ENCODE results near the gene TXNRD3.

Gene TXNRD3

DNA sequence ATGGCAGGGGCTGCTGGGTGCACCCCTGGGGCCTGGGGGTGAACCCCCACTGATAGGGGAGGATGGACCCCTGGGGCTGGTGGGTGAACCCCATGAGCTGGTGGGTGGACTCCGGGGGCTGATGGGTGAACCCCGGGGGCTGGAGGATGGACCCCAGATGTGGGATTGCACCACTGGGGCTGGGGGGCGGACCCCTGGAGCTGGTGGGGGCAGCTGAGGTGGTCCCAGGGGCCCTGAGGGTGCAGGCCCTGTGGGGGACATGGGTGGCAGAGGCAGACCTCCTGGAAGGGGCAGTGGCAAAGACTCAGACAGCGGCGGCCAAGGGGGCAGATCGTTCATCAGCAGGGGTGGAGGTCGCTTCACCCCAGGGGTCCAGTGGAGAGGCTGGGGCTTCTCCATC is 17.4 kb upstream of the TXNRD3 start:
- no peak overlapping the region for H3K4me3 ChIP-seq (ENCODE audit: low read depth, low read length)
- TF ChIP-seq, protein P1, sequence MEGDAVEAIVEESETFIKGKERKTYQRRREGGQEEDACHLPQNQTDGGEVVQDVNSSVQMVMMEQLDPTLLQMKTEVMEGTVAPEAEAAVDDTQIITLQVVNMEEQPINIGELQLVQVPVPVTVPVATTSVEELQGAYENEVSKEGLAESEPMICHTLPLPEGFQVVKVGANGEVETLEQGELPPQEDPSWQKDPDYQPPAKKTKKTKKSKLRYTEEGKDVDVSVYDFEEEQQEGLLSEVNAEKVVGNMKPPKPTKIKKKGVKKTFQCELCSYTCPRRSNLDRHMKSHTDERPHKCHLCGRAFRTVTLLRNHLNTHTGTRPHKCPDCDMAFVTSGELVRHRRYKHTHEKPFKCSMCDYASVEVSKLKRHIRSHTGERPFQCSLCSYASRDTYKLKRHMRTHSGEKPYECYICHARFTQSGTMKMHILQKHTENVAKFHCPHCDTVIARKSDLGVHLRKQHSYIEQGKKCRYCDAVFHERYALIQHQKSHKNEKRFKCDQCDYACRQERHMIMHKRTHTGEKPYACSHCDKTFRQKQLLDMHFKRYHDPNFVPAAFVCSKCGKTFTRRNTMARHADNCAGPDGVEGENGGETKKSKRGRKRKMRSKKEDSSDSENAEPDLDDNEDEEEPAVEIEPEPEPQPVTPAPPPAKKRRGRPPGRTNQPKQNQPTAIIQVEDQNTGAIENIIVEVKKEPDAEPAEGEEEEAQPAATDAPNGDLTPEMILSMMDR (IDR thresholded peaks at IDR 0.05; ENCODE audit: low read depth, low read length, missing control alignments) = no peak
- DNase-seq (ENCODE audit: low read depth) = no peak

DNA sequence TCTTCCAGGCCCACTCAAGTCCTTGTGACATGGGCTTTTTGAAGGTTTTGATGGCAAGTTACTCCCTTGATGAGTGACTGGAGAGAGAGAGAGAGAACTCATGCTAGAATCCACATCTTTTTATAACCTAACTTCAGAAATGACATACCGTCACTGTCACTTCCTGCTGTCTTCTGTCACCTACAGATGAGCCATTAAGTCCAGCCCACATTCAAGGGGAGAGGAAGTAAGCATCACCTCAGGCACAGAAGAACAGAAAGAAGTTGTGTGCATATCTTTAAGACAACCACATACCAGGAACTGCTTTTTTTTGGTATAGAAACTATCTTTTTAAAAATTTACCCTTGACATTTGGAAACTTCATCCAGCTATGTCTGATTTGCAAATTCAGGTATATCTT is 16.6 kb upstream of the TXNRD3 start:
- TF ChIP-seq, protein P1 (IDR thresholded peaks at IDR 0.05; ENCODE audit: low read depth, low read length, missing control alignments) = no peak
- no peak for DNase-seq (ENCODE audit: low read depth)

DNA sequence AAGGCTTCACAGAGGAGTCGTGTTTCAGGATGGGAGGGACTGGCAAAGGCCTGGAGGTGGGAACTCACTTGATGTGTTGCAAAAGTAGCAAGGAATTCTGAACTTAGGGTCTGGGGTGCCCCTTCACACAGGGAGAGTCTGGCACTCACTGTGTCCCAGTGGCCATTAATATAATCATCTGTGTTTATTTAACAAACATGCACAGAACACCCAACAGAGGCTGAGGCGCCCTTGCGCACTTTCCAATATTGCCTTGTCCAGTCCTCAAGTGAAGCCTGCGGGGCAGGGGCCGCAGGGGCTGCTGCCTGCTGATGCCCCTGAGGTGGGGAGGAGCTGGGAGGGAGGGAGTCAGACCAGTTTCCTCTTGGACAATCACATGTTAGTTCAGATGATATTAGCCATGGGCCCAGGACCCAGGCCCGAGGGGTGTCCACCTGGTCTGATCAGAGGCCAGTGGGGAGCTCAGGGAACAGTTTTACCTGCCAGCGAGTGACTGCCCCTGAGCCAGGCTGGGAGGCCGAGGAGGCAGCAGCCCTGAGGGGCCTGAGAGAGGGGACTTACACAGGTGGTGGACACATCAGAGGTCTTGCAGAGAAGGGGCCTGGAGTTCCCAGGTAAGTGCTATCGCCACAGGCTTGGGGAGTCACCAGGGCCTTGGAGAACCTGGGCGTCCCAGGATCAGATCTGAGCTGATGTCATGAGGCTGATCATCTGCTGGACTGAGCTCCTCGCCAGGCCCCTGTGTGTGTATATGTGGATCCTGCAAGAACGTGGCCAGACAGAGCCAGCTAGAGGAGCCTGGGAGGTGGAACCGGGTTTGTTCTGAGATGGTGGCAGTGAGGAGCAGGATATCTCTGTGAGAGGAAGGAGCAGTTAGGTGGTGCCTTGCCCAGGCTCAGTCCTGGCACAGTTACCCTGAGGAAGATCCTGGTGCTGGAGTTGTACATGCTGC is 13.8 kb upstream of the TXNRD3 start:
- TF ChIP-seq, protein P1 (IDR thresholded peaks at IDR 0.05; ENCODE audit: low read depth, low read length, missing control alignments) = no peak
- no peak overlapping the region for H3K4me3 ChIP-seq (ENCODE audit: low read depth, low read length)
- no peak for DNase-seq (ENCODE audit: low read depth)

More for the DNA sequence above, 16.6 kb upstream of the TXNRD3 start:
- H3K4me3 ChIP-seq (ENCODE audit: low read depth, low read length) = no peak overlapping the region

DNA sequence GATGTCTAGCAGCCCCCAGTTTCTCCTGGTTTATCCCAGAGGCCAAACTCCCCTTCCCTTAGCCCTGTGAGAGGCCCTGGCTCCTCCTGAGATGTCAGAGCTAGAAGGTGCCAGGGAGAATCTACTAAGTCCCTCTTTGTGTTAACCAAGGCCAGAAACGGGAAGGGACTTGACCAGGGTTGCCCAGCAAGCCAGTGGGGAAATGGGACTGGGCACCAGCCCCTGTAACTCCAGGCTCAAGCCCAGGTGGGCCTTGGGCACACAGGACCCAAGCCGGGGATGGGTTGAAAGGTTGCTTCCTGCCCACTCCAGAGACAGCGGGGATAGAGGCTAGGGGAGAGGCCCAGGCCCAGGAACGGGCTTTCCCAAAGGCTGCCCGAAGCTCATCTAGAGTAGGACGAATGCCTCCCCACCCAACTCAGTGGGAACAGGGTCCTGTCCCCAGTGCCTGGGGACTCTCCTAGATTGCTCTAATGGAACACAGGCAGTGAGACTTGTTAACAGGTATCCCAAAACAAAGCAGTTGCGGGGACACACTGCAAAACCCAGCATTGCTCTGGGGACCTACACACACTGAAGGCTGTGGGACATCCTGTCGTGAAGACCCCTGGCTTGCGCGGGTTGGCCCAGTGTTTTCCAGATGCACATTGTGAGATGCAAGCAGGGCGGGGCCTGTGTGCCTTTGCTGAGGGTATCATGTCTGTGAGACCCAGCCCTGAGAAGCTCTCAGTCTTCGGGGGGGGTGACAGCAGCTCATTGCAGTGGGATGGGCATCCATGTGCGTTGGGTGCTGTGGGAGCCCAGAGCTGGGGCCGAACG is 12.9 kb upstream of the TXNRD3 start:
- no peak for DNase-seq (ENCODE audit: low read depth)
- H3K4me3 ChIP-seq (ENCODE audit: low read depth, low read length) = no peak overlapping the region
- TF ChIP-seq, protein P1 (IDR thresholded peaks at IDR 0.05; ENCODE audit: low read depth, low read length, missing control alignments) = no peak

DNA sequence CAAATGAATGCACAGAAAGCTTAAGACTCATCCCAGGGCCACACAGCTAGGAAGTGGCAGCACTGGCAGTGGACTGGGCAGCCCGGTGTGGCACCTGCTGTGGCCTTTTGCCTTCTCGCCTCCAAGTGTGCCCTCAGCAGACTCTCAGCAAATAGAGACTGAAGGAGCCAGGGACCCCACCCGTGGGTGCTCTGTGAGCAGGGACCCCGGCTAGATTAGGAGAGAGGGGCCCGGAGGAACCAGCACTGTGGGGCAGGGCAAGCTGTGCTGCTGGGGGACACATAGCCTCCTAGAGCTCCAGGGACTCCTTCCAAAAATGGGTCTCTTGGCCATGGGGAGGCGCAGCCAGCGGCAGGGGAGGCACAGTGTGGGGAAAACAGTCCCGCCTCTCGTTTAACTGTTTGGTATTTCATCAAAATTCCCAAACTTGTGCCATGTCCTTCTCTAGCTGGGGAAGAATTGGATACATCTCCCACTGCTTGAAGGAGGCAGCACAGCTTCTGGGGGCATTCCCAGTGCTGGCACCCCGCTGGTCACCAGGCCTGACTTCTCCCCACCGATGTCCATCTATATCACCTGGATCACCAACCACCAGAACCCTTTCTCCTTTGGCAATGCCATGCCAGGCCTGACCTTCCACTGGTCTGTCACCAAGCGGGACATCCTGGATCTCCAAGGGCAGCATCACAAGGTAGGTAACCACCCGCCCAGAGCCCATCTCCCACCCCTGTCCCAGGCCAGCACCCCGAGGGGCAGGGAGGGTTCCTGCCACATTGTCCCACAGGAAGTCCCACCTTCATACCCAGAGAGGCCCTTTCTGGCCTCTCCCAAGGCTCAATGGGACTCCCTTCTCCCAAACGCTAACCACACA is 12.0 kb upstream of the TXNRD3 start:
- TF ChIP-seq, protein P1 (IDR thresholded peaks at IDR 0.05; ENCODE audit: low read depth, low read length, missing control alignments) = no peak

DNA sequence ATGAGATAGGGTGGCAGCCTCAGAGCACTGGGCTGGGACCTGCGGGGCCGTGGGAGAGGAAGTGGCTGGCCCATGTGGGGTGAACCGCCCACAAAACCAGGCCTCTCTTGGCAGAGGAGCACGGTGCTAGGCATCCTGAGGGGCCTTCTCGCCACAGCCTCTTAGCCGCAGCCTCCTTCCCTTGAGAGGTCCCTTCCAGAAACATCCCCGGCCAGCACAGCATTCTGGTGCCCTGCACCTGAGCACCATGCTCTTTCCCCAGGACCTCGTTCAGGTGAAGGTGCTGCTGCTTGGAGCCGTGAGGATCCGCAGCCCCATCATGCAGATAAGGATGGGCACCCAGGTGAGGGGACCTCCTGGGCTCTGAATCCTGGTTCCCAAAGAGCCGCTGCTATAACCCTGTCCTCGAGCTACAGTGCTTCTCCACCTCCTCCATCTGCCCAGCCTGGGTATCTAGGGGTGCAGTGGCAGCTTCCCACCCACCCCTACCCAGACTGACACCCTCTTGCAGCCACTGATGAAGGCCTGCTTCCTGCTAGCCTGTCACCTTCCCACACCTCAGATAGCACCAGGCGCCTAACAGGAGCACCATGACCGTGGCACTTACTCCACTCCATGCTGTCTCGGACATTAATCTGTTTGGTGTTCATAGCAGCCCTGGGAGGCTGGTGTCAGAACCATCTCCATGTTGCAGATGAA is 11.2 kb upstream of the TXNRD3 start:
- TF ChIP-seq, protein P1 (IDR thresholded peaks at IDR 0.05; ENCODE audit: low read depth, low read length, missing control alignments) = no peak
- DNase-seq (ENCODE audit: low read depth) = no peak
- H3K4me3 ChIP-seq (ENCODE audit: low read depth, low read length) = no peak overlapping the region

More for the DNA sequence above, 12.0 kb upstream of the TXNRD3 start:
- DNase-seq (ENCODE audit: low read depth) = no peak
- no peak overlapping the region for H3K4me3 ChIP-seq (ENCODE audit: low read depth, low read length)
